ENCODE results near the gene MTNR1A.

MTNR1A gene

DNA sequence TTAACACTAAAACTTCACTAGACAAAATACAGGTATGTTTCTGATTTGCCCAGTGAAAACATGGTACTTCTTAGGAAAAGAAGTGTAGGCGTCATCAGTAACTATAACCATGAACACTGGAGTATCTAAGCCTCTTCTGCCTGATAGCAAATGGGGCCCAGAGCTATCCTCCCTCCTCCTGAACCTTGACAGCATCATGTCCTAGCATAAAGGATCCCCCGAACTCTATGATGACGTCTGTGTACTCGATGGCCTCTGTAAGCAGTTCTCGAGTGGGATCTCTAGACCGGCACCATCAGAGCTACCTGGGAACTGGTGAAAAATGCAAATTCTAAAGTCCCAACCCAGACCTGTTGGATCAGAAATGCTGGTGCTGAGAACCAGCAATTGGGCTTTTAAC, 36.3 kb upstream of the MTNR1A start:
- Histone ChIP-seq H3K27me3 (ENCODE audit: control insufficient read depth, insufficient read depth, low read length, poor library complexity, severe bottlenecking) (no peaks in the 10 kb centered on the region), H3K27ac (ENCODE audit: insufficient read depth, low read depth, low read length, poor library complexity, severe bottlenecking) (no peak overlapping the region), H3K9me3 (ENCODE audit: control insufficient read depth, low read length) (no peaks in the 10 kb centered on the region), H3K4me1 (ENCODE audit: control insufficient read depth, insufficient read depth, low read length) (no peaks in the 10 kb centered on the region), H3K36me3 (ENCODE audit: control insufficient read depth, insufficient read depth, low read length) (peaks cover 49% of the 10 kb centered on the region), H3K4me3 (ENCODE audit: insufficient read depth, low read depth, low read length) (no peak overlapping the region)
- 95 to 98% methylated on average over 6 of the region's 6 CpGs for WGBS, 2 experiments

DNA sequence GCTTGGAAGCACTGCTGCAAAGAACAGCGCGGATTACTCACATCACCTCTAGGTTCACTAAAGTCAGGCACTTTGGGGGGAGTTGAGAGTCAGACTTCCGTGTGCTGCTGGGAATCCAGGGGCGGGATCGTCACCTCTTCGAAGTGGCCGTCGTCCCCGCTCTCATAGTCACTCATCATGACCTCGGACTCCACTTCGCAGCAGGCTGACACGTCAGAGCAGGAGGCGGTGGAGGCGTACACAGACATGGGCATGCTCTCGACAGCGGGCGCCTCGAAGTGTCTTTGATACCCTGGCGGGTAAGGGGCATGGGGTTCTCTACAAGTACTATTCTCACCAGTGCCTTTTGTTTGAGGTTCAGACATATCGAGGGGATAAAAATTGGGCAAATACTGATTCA, 33.1 kb upstream of the MTNR1A start:
- 96 to 97% methylated on average over 20 of the region's 20 CpGs for WGBS, 2 experiments
- H3K36me3 ChIP-seq (ENCODE audit: control insufficient read depth, insufficient read depth, low read length) = peaks cover 33% of the 10 kb centered on the region
- no peaks in the 10 kb centered on the region for H3K9me3 ChIP-seq (ENCODE audit: control insufficient read depth, low read length)
- no peaks in the 10 kb centered on the region for H3K27me3 ChIP-seq (ENCODE audit: control insufficient read depth, insufficient read depth, low read length, poor library complexity, severe bottlenecking)
- H3K27ac ChIP-seq (ENCODE audit: insufficient read depth, low read depth, low read length, poor library complexity, severe bottlenecking) = no peak overlapping the region
- H3K4me3 ChIP-seq (ENCODE audit: insufficient read depth, low read depth, low read length) = no peak overlapping the region
- no peaks in the 10 kb centered on the region for H3K4me1 ChIP-seq (ENCODE audit: control insufficient read depth, insufficient read depth, low read length)

GRCh38 chr4:186587416-186588018, 32.1 kb upstream of the MTNR1A start:
- H3K4me3 ChIP-seq (ENCODE audit: insufficient read depth, low read depth, low read length) = no peak overlapping the region
- no peak overlapping the region for H3K27ac ChIP-seq (ENCODE audit: insufficient read depth, low read depth, low read length, poor library complexity, severe bottlenecking)
- no peaks in the 10 kb centered on the region for H3K4me1 ChIP-seq (ENCODE audit: control insufficient read depth, insufficient read depth, low read length)
- 39 to 71% methylated on average over 3 to 4 of the region's 4 CpGs for WGBS, 2 experiments
- H3K36me3 ChIP-seq (ENCODE audit: control insufficient read depth, insufficient read depth, low read length) = peaks cover 27% of the 10 kb centered on the region
- H3K9me3 ChIP-seq (ENCODE audit: control insufficient read depth, low read length) = no peaks in the 10 kb centered on the region
- H3K27me3 ChIP-seq (ENCODE audit: control insufficient read depth, insufficient read depth, low read length, poor library complexity, severe bottlenecking) = no peaks in the 10 kb centered on the region

DNA sequence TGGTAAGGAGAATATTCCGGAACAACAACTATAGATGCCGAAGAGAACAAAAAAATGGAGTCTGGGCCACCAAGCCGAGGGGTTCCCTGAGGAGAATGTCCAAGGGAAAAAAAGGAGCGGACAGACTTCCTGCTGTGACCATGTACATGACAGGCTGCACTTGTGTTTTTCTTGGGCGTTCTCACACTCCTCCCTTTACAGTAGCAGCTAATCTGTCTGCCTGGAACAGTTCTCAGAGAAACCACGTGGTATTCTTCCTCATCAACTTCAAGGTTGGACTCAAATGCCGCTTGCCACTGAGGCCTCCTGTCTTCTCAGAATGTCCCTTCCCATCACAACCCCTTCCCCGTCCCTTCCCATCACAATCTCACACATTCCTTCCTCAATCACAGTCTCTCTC, 30.8 kb upstream of the MTNR1A start:
- Histone ChIP-seq H3K27ac (ENCODE audit: insufficient read depth, low read depth, low read length, poor library complexity, severe bottlenecking) (no peak overlapping the region), H3K4me3 (ENCODE audit: insufficient read depth, low read depth, low read length) (no peak overlapping the region), H3K27me3 (ENCODE audit: control insufficient read depth, insufficient read depth, low read length, poor library complexity, severe bottlenecking) (no peaks in the 10 kb centered on the region), H3K36me3 (ENCODE audit: control insufficient read depth, insufficient read depth, low read length) (peaks cover 29% of the 10 kb centered on the region), H3K4me1 (ENCODE audit: control insufficient read depth, insufficient read depth, low read length) (no peaks in the 10 kb centered on the region), H3K9me3 (ENCODE audit: control insufficient read depth, low read length) (no peaks in the 10 kb centered on the region)
- WGBS, 2 experiments = 94 to 96% methylated on average over 8 of the region's 8 CpGs

- no peak overlapping the region for H3K27ac ChIP-seq (ENCODE audit: insufficient read depth, low read depth, low read length, poor library complexity, severe bottlenecking)
- no peaks in the 10 kb centered on the region for H3K9me3 ChIP-seq (ENCODE audit: control insufficient read depth, low read length)
- H3K36me3 ChIP-seq (ENCODE audit: control insufficient read depth, insufficient read depth, low read length) = peaks cover 29% of the 10 kb centered on the region
- H3K27me3 ChIP-seq (ENCODE audit: control insufficient read depth, insufficient read depth, low read length, poor library complexity, severe bottlenecking) = no peaks in the 10 kb centered on the region
- no peak overlapping the region for H3K4me3 ChIP-seq (ENCODE audit: insufficient read depth, low read depth, low read length)
- H3K4me1 ChIP-seq (ENCODE audit: control insufficient read depth, insufficient read depth, low read length) = no peaks in the 10 kb centered on the region
- WGBS, 2 experiments = 93% methylated on average over 6 of the region's 6 CpGs
Observed at GRCh38 chr4:186584912-186585311, 29.5 kb upstream of the MTNR1A start.

DNA sequence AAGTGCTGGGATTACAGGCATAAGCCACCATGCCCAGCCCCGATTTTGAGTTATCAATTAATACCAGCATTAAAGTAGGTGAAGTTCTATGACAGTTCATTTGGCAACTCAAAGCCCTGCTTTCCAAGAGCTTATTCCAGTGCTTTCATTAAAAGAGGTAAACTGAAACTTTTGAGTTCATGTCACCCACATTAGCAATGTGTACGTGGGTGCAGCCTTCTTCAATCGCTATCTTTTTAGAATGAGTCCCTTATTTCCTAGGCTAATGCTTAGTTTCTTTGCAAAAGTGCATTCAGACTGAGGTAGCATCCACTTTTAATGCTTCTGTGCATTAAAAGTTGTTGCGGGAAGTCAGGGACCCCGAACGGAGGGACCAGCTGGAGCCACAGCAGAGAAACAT, 26.1 kb upstream of the MTNR1A start:
- WGBS, 2 experiments = 95 to 96% methylated on average over 6 of the region's 6 CpGs
- Histone ChIP-seq H3K27ac (ENCODE audit: insufficient read depth, low read depth, low read length, poor library complexity, severe bottlenecking) (no peak overlapping the region), H3K9me3 (ENCODE audit: control insufficient read depth, low read length) (no peaks in the 10 kb centered on the region), H3K27me3 (ENCODE audit: control insufficient read depth, insufficient read depth, low read length, poor library complexity, severe bottlenecking) (no peaks in the 10 kb centered on the region), H3K36me3 (ENCODE audit: control insufficient read depth, insufficient read depth, low read length) (peaks cover 14% of the 10 kb centered on the region), H3K4me3 (ENCODE audit: insufficient read depth, low read depth, low read length) (no peak overlapping the region), H3K4me1 (ENCODE audit: control insufficient read depth, insufficient read depth, low read length) (no peaks in the 10 kb centered on the region)

DNA sequence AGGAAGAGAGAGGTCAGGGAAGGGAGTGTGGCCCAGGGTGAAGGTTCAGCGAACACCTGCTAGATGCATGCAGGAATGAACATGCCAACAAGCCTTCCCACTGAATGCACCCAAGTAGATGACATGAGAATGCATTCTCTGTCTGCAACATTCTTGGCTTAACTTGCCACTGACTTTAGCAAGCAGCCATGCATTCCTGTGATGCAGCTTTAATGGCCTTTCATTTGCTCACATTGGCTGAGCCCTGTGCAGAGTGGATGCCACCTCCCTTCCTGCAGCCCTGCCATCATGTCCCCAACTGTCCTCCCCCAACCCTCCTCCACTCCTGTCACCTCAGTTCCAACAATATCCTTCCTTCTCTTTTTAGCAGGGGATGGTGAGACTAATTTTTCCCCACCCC, 25.3 kb upstream of the MTNR1A start:
- Histone ChIP-seq H3K27me3 (ENCODE audit: control insufficient read depth, insufficient read depth, low read length, poor library complexity, severe bottlenecking) (no peaks in the 10 kb centered on the region), H3K4me3 (ENCODE audit: insufficient read depth, low read depth, low read length) (no peak overlapping the region), H3K27ac (ENCODE audit: insufficient read depth, low read depth, low read length, poor library complexity, severe bottlenecking) (no peak overlapping the region), H3K9me3 (ENCODE audit: control insufficient read depth, low read length) (no peaks in the 10 kb centered on the region), H3K36me3 (ENCODE audit: control insufficient read depth, insufficient read depth, low read length) (peaks cover 9% of the 10 kb centered on the region), H3K4me1 (ENCODE audit: control insufficient read depth, insufficient read depth, low read length) (no peaks in the 10 kb centered on the region)
- 94 to 100% methylated on average over 1 of the region's 1 CpG for WGBS, 2 experiments

DNA sequence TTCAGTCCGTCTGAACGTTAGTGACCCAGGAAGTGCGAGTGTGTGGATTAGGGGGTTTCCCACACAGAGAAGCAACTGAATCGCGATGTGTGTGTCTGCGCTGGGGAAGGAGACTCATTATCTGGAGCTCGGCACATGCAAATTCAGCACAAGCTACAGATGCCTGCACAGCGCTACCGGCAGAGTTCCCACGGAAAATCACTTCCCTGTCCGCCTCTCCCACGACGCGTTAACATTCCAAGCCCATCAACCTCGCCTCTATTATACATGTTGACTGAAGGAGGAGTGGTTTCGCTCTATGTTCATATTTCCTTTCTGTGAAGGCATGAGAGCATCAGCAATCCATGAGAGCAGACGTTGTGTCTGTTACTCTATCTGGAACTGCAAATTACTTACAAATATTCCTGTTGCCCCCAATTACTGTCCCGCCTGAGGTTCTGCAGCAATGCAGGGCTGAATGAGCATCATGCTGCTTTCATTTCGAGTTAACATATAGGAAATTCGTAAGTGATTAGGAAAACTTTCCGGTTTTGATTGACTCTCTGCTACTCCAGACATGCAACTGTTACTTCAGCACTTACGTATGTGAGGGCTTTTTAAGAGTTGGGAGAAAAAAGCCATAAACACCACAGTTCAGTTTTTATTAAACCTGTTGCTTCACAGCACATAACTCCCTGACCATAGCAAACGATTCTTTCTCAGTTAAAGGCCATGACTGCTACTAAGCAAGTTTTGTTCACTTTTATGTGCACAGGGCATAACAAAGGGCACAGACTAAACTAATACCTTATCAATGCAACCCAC, 15.0 kb upstream of the MTNR1A start:
- Histone ChIP-seq H3K36me3 (ENCODE audit: control insufficient read depth, insufficient read depth, low read length) (no peaks in the 10 kb centered on the region), H3K27ac (ENCODE audit: insufficient read depth, low read depth, low read length, poor library complexity, severe bottlenecking) (no peak overlapping the region), H3K4me3 (ENCODE audit: insufficient read depth, low read depth, low read length) (no peak overlapping the region), H3K9me3 (ENCODE audit: control insufficient read depth, low read length) (no peaks in the 10 kb centered on the region), H3K27me3 (ENCODE audit: control insufficient read depth, insufficient read depth, low read length, poor library complexity, severe bottlenecking) (no peaks in the 10 kb centered on the region), H3K4me1 (ENCODE audit: control insufficient read depth, insufficient read depth, low read length) (no peaks in the 10 kb centered on the region)
- WGBS, 2 experiments = 89 to 90% methylated on average over 23 of the region's 23 CpGs

GRCh38 chr4:186569533-186570192, 14.3 kb upstream of the MTNR1A start:
- H3K36me3 ChIP-seq (ENCODE audit: control insufficient read depth, insufficient read depth, low read length) = no peaks in the 10 kb centered on the region
- H3K4me3 ChIP-seq (ENCODE audit: insufficient read depth, low read depth, low read length) = no peak overlapping the region
- H3K27ac ChIP-seq (ENCODE audit: insufficient read depth, low read depth, low read length, poor library complexity, severe bottlenecking) = no peak overlapping the region
- no peaks in the 10 kb centered on the region for H3K9me3 ChIP-seq (ENCODE audit: control insufficient read depth, low read length)
- H3K27me3 ChIP-seq (ENCODE audit: control insufficient read depth, insufficient read depth, low read length, poor library complexity, severe bottlenecking) = no peaks in the 10 kb centered on the region
- WGBS, 2 experiments = 92 to 93% methylated on average over 9 to 10 of the region's 10 CpGs
- no peaks in the 10 kb centered on the region for H3K4me1 ChIP-seq (ENCODE audit: control insufficient read depth, insufficient read depth, low read length)

DNA sequence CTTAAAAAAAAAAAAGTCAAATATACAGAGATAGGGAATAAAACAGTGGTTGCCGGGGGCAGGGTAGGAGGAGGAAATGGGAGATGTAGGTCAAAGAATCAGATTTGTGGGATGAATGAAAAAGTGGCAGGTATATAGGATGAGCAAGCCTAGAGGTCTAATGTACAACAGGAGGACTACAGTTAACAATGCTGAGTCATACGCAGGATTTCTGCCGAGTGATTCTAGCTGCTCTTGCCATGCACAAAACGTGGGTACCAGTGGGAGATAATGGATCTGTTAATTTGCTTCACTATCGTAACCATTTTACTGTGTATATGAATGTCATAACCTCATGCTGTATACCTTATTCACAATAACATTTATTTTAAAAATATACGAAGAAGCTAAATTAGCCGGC, 10.7 kb upstream of the MTNR1A start:
- H3K36me3 ChIP-seq (ENCODE audit: control insufficient read depth, insufficient read depth, low read length) = no peaks in the 10 kb centered on the region
- H3K9me3 ChIP-seq (ENCODE audit: control insufficient read depth, low read length) = no peaks in the 10 kb centered on the region
- H3K27ac ChIP-seq (ENCODE audit: insufficient read depth, low read depth, low read length, poor library complexity, severe bottlenecking) = no peak overlapping the region
- no peaks in the 10 kb centered on the region for H3K4me1 ChIP-seq (ENCODE audit: control insufficient read depth, insufficient read depth, low read length)
- no peak overlapping the region for H3K4me3 ChIP-seq (ENCODE audit: insufficient read depth, low read depth, low read length)
- 91 to 95% methylated on average over 6 to 7 of the region's 7 CpGs for WGBS, 2 experiments
- H3K27me3 ChIP-seq (ENCODE audit: control insufficient read depth, insufficient read depth, low read length, poor library complexity, severe bottlenecking) = no peaks in the 10 kb centered on the region
